IPS DF 19.7 (cell line): ENCODE data around the gene C1orf210.

Experiments used
- DNase-seq: peaks from one replicate; pipeline ENCODE4 v3.0.0-alpha.2; 2013; ENCODE audit warnings: low read depth, low spot score

Gene C1orf210

GRCh38 chr1:43312663-43313515 is 27.5 kb upstream of the C1orf210 start:
- DNase-seq = no peak

GRCh38 chr1:43312212-43312623 is 26.8 kb upstream of the C1orf210 start:
- no peak for DNase-seq

DNA sequence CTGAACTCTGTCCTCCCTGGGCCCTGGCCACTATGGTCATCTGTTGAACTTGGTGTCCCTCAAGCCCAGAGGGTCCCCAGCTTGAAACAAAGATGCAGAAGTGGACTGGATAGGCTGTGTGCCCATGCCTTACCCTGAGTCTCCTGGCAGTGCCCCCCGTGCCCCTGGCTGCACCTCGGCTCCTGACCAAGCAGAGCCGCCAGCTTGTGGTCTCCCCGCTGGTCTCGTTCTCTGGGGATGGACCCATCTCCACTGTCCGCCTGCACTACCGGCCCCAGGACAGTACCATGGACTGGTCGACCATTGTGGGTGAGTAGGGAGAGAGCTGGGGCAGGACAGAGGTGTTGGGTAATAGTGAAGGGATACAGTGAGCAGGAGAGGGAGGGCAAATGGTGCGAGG is 26.1 kb upstream of the C1orf210 start:
- no peak for DNase-seq

GRCh38 chr1:43309405-43310025 is 24.1 kb upstream of the C1orf210 start:
- no peak for DNase-seq

DNA sequence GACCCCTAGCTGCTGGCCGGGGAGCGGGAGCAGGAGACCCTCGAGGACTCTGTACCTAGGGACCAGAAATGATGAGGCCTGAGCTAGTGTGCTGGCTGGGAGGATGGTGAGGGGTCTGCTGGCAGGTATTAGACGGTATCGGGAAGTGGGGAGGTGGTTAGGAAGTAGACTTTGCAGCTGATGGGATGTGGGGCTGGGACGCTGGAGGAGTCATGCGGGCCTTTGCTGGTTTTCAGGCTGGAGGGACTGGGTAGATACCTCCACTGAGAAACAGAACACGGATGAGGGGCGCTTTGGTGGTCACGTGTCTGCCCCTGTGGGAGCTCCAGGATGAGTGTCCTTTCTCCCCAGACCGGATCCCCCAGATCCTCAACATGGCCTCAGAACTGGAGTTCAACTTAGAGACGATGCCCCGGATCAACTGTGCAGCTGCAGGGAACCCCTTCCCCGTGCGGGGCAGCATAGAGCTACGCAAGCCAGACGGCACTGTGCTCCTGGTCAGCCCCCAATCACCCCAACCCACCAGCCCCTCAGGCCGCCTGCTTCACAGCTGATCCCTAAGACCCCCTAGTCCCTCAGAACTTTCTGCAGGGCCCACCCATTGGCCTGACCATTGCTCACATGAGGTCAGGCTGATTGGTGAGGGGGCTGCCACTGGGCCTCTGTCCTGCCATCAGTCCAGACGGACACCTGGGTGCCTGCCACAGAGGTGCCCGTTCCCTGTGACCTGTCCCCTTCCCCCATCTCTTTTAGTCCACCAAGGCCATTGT is 23.4 kb upstream of the C1orf210 start:
- no peak for DNase-seq

DNA sequence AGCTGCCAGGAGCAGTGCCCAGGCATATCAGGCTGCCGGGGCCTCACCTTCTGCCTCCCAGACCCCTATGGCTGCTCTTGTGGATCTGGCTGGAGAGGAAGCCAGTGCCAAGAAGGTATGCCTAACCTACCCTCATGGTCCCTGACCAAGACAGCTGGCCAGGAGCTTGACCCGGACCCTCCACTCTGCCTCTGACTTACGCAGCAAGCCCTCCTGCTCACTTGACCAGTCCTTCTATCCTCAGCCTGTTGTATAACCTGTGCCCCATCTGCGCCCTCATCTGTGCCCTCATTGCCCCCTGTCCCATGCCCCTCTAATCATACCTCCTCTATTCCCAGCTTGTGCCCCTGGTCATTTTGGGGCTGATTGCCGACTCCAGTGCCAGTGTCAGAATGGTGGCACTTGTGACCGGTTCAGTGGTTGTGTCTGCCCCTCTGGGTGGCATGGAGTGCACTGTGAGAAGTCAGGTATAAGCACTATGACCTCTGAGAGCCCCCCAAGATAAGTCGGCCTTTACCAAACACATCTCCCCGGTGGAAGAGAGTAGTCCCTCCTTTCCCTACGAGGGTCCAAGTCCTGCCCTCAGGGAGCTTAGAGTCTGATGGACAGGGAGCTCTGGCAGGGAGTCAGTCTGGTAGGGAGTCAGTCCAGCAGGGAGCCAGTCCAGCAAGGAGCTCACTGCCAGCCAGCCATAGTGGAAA is 22.2 kb upstream of the C1orf210 start:
- no peak for DNase-seq

DNA sequence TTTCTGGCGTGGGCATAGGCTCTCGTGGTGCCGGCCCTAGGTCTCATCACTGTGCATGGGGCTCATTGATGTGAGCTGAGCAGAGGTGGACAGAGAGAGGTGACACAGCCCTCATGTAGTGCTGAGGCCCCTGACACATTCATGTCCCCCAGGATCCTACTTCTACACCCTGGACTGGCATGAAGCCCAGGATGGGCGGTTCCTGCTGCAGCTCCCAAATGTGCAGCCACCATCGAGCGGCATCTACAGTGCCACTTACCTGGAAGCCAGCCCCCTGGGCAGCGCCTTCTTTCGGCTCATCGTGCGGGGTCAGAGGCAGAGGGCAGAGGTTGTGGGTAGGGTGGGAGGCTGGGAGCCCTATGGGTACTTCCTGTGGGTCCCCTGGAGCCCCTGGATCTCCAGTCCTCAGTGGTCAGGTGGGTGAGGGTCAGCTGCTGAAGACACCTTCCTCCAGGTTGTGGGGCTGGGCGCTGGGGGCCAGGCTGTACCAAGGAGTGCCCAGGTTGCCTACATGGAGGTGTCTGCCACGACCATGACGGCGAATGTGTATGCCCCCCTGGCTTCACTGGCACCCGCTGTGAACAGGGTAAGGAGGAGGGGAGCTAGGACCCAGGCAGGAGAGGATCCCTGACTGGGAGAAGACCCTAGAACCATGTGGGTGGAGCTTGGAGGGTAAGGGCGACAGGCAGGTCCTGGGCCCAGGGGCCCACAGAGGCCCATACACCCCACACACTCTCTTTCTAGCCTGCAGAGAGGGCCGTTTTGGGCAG is 21.5 kb upstream of the C1orf210 start:
- DNase-seq = no peak

DNA sequence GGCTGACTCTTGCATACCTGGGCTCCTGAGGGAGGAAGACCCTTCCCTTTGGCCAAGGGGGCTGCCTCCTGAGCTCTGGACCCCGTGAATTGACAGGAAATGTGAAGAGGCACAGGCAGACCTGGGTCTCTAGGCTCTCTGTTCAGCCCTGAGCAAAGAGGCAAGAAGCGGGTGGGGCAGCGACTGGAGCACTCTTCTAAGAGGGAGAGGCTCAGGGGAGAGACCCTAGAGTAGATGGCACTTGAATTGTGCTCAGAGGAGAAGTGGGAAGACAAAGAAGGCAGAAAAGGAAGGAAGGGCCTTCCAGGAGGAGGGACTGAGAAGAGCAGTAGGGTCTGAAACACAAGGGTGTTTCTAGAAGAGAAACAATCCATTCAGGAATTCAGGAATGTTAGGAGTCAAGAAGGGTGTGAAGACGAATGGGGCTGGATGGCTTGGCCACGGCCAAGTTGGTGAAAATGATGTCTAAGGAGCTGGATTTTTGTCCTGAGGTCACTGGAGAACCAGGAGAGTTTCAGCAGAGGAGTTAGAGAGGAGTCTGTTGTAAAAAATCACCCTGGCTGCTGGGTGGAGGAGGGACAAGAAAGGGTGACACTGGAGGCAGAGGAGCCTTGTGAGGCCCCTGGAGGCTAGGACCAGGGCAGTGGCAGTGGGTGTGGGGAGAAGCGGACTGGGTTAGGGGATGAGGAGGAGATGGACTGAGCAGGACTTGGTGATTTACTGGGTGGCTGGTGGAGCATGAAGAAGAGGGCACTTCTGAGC is 20.7 kb upstream of the C1orf210 start:
- DNase-seq = no peak

DNA sequence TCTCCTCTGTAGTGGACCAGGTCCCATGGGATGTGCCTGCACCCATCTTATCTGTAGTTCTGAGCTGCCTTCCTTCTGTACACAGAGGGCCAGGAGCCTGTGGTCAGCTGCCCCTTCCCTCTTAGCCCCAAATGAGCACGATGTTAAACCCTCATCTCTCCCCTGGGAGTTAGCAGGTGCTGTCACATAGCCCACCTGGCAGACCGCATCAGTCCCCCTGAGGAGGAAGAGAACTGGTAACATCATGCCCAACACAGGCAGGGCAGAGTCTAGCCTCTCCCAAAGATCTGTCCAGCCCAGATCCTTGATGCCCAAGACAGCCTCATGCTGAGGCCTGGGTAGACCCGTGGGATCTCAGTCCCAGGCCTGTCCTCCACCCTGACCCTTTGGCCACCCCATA is 20.1 kb upstream of the C1orf210 start:
- no peak for DNase-seq

- no peak for DNase-seq
These were observed 19.5 kb upstream of the C1orf210 start for GRCh38 chr1:43304771-43305300.

DNA sequence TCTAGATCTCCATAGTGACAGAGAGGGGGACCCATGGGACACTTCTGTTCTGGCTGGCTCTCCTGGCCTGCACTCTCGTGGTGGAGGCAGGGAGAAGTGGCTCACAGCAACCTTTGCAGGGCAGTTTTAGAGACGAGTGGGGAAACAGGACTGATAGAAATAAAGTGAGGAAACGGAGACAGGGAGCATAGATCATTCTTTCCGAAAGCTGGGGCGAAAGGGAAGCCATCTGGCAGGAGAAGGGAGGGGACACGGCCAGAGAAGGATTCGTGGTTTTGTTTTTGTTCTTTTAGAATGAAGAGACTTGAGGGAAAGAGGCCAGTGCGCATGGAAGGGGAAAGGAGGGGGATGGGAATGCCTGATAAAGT is 18.9 kb upstream of the C1orf210 start:
- DNase-seq = no peak

- DNase-seq = no peak
These were observed 18.3 kb upstream of the C1orf210 start for GRCh38 chr1:43303471-43304313.

DNA sequence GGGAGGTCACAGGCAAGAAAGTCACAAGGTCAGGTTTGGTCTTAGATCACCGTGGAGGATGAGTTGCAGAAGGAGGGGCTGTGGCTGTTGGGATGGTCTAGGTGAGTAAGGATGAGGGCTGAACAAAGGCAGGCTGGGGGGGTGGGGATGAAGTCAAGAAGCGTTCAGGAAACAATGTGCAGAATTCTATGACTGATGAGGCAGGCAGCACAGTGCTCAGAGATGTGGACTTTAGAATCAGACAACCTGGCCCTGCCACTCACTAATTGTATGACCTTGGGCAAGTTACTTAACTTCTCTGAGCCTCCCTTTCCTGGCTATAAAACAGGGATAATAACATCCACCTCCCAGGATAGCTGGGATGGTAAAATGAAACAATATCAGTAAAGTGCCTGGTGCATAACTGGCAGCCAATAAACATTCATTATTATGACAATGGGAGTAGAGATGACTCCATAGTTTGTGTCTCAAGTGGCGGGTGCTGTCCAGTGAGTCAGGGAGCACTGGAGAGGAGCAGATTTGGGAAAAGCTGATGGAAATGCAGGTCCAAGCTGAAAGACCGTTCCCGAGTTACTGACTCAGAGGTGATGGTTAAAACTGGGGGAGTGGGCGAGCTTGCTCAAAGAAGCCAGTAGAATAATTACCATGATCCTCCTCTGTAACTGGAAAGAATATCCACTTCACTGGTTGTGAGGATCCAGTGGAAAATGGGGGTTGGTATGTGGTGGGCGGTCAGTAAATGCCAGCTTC is 17.5 kb upstream of the C1orf210 start:
- DNase-seq = no peak

DNA sequence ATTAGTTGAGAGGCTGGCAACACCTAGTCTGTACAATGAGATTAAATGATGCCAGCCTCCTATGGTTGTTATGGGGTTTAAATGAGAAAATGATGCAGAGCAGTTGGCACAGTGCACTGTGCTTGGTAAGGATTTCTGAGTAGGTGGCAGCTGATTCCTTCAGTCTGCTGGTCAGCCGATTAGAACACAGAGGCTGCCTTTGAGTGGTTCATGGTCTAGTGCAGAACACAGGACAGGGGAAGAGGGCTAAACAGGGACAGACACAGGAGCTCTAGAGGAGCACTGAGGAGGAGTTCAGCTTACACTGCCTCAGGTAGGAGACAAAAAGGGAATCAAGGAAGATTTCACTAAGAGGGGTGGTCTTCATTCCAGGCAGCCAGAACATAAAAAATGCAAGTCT is 16.8 kb upstream of the C1orf210 start:
- DNase-seq = no peak

- no peak for DNase-seq
These were observed 15.2 kb upstream of the C1orf210 start, which contains the start of gene TIE1 for GRCh38 chr1:43300378-43301094. Gene TIE1 (plus strand): TSS chr1:43300982. CDS start chr1:43301072, 90 bp downstream.

GRCh38 chr1:43299101-43299500 is 13.7 kb upstream of the C1orf210 start:
- DNase-seq = no peak

DNA sequence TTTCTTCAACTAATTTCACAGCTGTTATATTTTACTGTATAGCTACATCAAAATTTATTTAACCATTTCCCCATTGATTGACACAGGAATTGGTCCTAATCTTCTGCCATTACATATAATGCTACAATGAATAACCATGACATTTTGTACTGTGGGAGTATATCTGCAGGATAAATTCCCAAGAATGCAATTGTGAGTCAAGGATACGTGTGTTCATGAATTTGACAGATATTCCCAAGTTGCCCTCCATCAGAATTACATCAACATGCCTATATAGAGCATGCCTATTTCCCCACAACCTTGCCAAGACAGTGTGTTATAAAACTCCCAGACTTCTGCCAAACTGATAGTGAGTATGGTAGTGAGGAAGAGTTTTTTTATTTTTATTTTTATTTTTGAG is 12.7 kb upstream of the C1orf210 start:
- DNase-seq = no peak

- DNase-seq = no peak
These were observed 10.8 kb upstream of the C1orf210 start for GRCh38 chr1:43296207-43296606.
